Breast epithelium (tissue), 4 donors: ENCODE measurements around the gene B4GALT2. TPM values are rescaled to one million over a fixed set of nuclear protein-coding genes. Genes with fewer than 3 reads are reported as not detected.

ENCODE experiments used
- DNase-seq, 2 donors: peaks; one replicate each; pipeline ENCODE4 v3.0.0-alpha.2; 2019; ENCODE audit warnings: low spot score in 2 of 2
- H3K27ac ChIP-seq, 2 donors: fragments of 200-600 bp; sonication (generic) in 1 of 2; one replicate each; pipeline ENCODE4 v1.5.1; 2016 to 2019; ENCODE audit warnings: mild to moderate bottlenecking in 1 of 2
- H3K27me3 ChIP-seq, 2 donors: fragments of 200-600 bp; sonication (generic) in 1 of 2; one replicate each; pipeline versions ENCODE4 v1.5.1 to v1.6.0; 2017 to 2019; ENCODE audit warnings: control low read depth in 1 of 2, mild to moderate bottlenecking in 1 of 2
- H3K36me3 ChIP-seq: fragments of 200-600 bp; one replicate; pipeline ENCODE4 v1.5.1; 2019
- H3K4me1 ChIP-seq, 2 donors: fragments of 200-600 bp; sonication (generic); one replicate each; pipeline ENCODE4 v1.5.1; 2016 to 2019; ENCODE audit warnings: control low read depth in 1 of 2
- H3K4me3 ChIP-seq, 3 donors: fragments of 200-600 bp; sonication (generic); 1 replicate in 2 of 3; 2 replicates in 1 of 3; pipeline ENCODE4 v1.5.1; 2016 to 2019; ENCODE audit warnings: mild to moderate bottlenecking in 3 of 3, moderate library complexity in 2 of 3
- H3K9me3 ChIP-seq, 2 donors: fragments of 200-600 bp; sonication (generic) in 1 of 2; one replicate each; pipeline ENCODE4 v1.5.1; 2016 to 2019; ENCODE audit warnings: control low read depth in 1 of 2
- CTCF ChIP-seq, 3 donors: fragments of 450-650 bp; IDR thresholded peaks; one replicate each; pipeline ENCODE4 v1.5.1; 2016 to 2017; ENCODE audit warnings: antibody characterized with exemption in 3 of 3, mild to moderate bottlenecking in 3 of 3, moderate library complexity in 3 of 3
- POLR2A ChIP-seq: fragments of 450-650 bp; IDR thresholded peaks from one replicate; pipeline ENCODE4 v1.6.1; 2016; ENCODE audit warnings: antibody characterized with exemption, mild to moderate bottlenecking, moderate library complexity
- POLR2AphosphoS5 ChIP-seq, 3 donors: sonication (generic); formaldehyde crosslinking; IDR thresholded peaks; one replicate each; pipeline ENCODE4 v1.6.1; 2017; ENCODE audit warnings: antibody characterized with exemption in 3 of 3
- intact Hi-C: fragments of 100-400 bp; cut with DNase I; formaldehyde crosslinking; loops from one replicate; pipeline ENCODE4 v1.15.1; 2023; ENCODE audit warnings: low total_unique reads
- total RNA-seq, 3 donors: library from RNA; depleted of rRNA; stranded (reverse); fragments of >200 nt; gene quantifications; one replicate each; pipeline ENCODE4 v1.1.0, GENCODE V29; 2016

B4GALT2 gene
- total RNA-seq, 3 donors from 2014 or later, result 19.8 to 49.9 (median 37.0) TPM

GRCh38 chr1:43980255-43981134 lies 1.5 kb downstream of the B4GALT2 start:
- peaks cover 0 to 18% of the 10 kb centered on the region in 2 donors for H3K4me1 ChIP-seq
- peak overlapping the region; percentile 61 to 72 for H3K27ac ChIP-seq
- H3K36me3 ChIP-seq, result no peaks in the 10 kb centered on the region
- peak overlapping the region; percentile 76 to 85 (median 81) for H3K4me3 ChIP-seq
- intact Hi-C loops, result no loop called here
- DNase-seq, result no peak
- no peaks in the 10 kb centered on the region for H3K27me3 ChIP-seq
- no peaks in the 10 kb centered on the region for H3K9me3 ChIP-seq
- TF ChIP-seq POLR2A (no peak), CTCF (IDR thresholded peaks at IDR 0.05) (no peak), POLR2AphosphoS5 (IDR thresholded peaks at IDR 0.05) (no peak)

- no peaks in the 10 kb centered on the region for H3K27me3 ChIP-seq
- H3K9me3 ChIP-seq, result no peaks in the 10 kb centered on the region
- DNase-seq, result no peak
- H3K4me3 ChIP-seq, result peak overlapping the region in 1 of 3 donors; percentile 85
- peaks cover 0 to 12% of the 10 kb centered on the region in 2 donors for H3K4me1 ChIP-seq
- TF ChIP-seq POLR2A, result no peak
- no peak for TF ChIP-seq CTCF (IDR thresholded peaks at IDR 0.05)
- TF ChIP-seq POLR2AphosphoS5 (IDR thresholded peaks at IDR 0.05), result no peak
- peak overlapping the region in 1 of 2 donors; percentile 61 for H3K27ac ChIP-seq
- intact Hi-C loops, result no loop called here
- H3K36me3 ChIP-seq, result no peaks in the 10 kb centered on the region
These were observed 2.1 kb downstream of the B4GALT2 start for GRCh38 chr1:43981135-43981491.

GRCh38 chr1:43981636-43982035 lies 2.6 kb downstream of the B4GALT2 start:
- no peak overlapping the region for H3K4me3 ChIP-seq
- no peaks in the 10 kb centered on the region for H3K27me3 ChIP-seq
- intact Hi-C loops, result no loop called here
- TF ChIP-seq CTCF (IDR thresholded peaks at IDR 0.05) (no peak), POLR2AphosphoS5 (IDR thresholded peaks at IDR 0.05) (no peak), POLR2A (no peak)
- no peaks in the 10 kb centered on the region for H3K9me3 ChIP-seq
- no peak for DNase-seq
- H3K36me3 ChIP-seq, result no peaks in the 10 kb centered on the region
- H3K27ac ChIP-seq, result no peak overlapping the region
- peaks cover 0 to 9% of the 10 kb centered on the region in 2 donors for H3K4me1 ChIP-seq

GRCh38 chr1:43982241-43982640 lies 3.2 kb downstream of the B4GALT2 start:
- Histone ChIP-seq H3K27me3 (no peaks in the 10 kb centered on the region), H3K9me3 (no peaks in the 10 kb centered on the region), H3K4me3 (no peak overlapping the region), H3K36me3 (no peaks in the 10 kb centered on the region), H3K27ac (peak overlapping the region in 1 of 2 donors; percentile 5), H3K4me1 (peaks cover 0 to 9% of the 10 kb centered on the region in 2 donors)
- intact Hi-C loops, result no loop called here
- no peak for DNase-seq
- TF ChIP-seq POLR2A, result no peak
- no peak for TF ChIP-seq CTCF (IDR thresholded peaks at IDR 0.05)

- Histone ChIP-seq H3K36me3 (no peaks in the 10 kb centered on the region), H3K4me3 (no peak overlapping the region), H3K27ac (peak overlapping the region in 1 of 2 donors; percentile 5), H3K4me1 (peaks cover 0 to 9% of the 10 kb centered on the region in 2 donors), H3K27me3 (no peaks in the 10 kb centered on the region), H3K9me3 (no peaks in the 10 kb centered on the region)
- DNase-seq, result no peak
- intact Hi-C loops, result no loop called here
- TF ChIP-seq POLR2AphosphoS5 (IDR thresholded peaks at IDR 0.05) (no peak), POLR2A (no peak), CTCF (IDR thresholded peaks at IDR 0.05) (no peak)
These were observed 3.8 kb downstream of the B4GALT2 start for GRCh38 chr1:43982808-43983207.
